MV-4-11 (cell line): Measurements from ENCODE around the gene TBC1D14.
A peak's percentile ranks its signal among the peaks of the same experiment; 100 is the strongest.

ENCODE experiments used
- DNase-seq: peaks from one replicate; lab custom pipeline; 2025; lab: John Stamatoyannopoulos, UW

TBC1D14 gene

DNA sequence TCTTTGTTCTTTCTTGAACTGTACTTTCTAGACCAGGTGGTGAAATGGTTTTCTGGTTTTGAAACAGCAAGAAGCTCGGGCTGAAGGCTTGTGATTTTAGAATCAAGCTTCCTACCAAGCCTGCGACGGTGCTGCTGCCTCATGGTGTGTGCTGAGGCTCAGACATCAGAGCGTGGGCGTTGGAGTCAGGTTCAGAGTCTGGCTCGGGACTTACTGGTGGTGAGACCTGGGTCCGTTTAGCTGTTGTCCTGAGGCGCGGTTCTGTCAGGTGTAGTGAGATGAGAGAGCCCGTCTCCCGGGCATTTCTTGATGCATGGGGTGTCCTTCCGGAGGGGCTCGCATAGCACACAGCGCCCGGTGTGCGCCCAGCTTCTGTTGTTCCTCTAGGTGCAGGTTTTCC is 113.9 kb downstream of the TBC1D14 start:
- DNase-seq, result no peak

DNA sequence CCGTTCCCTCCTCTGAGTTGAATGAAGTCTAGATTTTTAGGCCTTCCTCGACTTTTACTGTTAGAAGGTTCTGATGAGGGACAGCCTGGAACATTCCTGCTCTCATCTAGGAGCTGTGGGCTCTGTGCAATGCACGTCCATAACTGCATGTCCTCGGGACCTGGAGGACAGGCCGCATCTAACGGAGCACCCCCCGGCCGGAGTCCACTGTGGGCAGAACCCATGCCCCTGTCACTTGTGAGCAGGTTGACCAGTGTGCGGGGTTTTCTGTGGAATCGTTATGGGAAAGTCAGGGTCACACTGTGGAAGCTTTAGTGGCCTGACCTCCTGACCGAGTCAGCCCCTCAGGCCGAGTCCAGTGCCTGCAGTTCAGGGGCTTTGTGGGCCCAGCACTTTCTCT is 114.3 kb downstream of the TBC1D14 start:
- DNase-seq, result no peak

DNA sequence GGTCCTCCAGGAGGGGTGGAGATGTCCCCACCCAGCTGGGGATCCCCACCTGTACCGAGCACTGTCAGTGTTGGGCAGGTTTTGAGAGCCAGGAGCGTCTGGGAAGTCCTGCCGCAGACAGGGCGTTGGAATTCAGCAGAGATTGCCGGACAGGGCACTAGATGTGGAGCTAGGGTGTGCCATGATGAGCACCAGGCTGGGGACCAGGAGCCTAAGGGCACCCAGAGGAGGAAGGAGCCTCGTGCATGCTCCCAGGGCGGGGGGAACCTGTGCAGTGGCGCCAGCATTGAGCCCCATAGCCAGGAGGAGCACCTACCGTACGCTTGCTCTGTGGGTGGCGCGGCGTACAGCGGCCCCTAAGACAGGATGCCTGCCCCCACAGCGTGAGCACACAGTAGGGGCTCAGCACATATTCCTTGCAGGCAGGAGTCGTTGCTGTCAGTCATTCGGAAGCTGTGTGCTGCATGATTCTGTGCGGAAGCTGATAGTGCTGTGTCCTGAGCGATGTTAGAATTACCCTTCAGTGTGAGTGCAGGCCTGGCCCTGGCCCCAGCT is 114.8 kb downstream of the TBC1D14 start:
- no peak for DNase-seq

DNA sequence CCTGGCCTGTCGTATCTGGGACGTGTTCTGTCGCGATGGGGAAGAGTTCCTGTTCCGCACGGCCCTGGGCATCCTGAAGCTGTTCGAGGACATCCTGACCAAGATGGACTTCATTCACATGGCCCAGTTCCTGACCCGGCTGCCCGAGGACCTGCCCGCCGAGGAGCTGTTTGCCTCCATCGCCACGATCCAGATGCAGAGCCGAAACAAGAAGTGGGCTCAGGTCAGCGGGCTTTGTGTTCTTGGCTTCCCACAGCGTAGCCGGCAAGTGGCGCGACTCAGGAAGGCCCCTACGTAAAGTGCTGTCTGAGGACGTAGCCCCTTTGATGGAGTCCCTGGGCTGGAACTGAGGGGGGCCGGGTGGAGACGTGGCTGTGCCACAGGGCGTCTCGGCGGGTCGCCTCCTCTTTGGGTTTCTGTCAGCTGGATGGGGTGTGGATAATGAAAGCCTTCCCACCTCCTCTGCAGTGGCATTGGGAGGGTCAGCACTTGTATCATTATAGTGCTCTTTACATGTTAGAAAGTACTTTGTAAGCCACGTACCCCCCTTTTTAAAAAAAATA is 115.5 kb downstream of the TBC1D14 start:
- no peak for DNase-seq

DNA sequence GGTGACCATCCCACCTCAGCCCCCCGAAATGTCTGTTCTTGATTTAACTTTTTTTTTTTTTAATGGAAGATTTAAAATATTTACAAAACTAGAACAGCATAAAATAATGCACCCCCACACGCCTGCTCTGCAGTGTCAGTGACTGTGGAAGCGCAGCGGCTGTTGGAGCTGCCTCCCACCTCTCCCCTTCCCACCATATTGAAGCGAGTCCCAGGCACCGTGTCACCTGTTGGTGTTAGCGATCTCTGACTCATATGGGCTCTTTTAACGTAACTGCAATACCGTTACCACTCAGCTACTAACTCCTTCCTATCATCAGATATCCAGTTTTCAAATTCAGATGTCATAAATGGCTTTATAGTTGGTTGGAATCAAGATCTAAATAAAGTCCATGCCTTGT is 116.5 kb downstream of the TBC1D14 start:
- no peak for DNase-seq

GRCh38 chr4:7027284-7027683 is 117.7 kb downstream of the TBC1D14 start:
- no peak for DNase-seq

GRCh38 chr4:7027913-7028312 is 118.3 kb downstream of the TBC1D14 start:
- DNase-seq, result no peak

DNA sequence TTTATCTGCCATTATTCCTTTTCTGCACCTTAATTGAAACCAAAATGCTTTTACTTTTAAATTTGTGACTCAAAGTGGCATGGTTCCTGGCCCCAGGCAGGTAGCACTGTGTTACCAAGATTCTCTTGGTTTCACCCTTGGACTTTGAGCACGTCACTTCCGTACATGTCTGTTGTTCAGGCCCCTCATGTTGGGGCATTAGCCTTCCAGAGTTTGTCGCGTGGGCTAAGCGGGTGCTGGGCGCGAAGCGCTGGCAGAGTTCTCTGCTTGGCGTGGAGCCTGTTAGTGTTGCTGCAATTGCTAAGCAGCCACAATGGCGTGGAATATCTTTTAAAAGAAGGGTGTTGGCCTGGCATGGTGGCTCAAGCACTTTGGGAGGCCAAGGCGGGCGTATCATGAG is 119.6 kb downstream of the TBC1D14 start:
- no peak for DNase-seq

DNA sequence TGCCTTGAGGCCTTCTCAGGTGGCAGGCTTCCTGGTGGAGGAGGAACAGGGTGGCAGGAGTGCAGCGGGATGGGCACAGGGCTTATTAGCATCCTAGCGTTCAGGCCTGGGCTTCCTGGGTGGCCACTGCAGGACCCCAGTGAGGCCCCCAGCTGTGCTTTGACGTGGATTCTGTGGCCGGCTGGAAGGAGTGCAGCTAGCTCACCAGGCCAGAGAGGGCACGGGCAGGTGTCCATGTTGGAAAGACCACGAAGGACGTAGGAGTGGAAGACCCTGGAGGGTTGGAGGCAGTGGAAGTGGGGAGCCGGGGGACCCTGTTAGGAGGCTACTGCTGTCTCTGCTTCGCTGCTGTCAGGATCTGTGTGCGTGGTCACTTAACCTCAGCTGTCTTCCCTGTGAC is 120.3 kb downstream of the TBC1D14 start:
- no peak for DNase-seq

DNA sequence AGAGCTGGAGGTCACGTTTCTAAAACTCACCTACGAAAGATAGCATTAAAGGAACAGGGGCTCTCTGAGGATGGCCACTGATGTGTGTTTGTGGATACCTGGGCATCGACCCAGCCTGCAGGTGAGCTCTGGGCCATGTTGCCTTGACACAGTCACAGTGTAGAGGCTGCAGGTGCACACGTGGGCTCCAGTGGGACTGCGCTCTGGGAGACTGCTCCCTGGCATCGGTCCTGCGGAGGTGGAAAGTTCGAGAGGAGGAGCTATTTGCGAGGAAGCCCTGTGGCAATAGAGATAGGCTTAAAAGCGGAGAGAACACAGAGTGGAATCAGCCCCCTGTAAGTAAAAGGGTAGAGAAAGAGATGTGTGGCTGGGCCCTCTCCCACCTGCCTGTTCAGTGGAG is 121.2 kb downstream of the TBC1D14 start:
- no peak for DNase-seq

- no peak for DNase-seq
Observed at GRCh38 chr4:7031558-7032449, 122.2 kb downstream of the TBC1D14 start.

DNA sequence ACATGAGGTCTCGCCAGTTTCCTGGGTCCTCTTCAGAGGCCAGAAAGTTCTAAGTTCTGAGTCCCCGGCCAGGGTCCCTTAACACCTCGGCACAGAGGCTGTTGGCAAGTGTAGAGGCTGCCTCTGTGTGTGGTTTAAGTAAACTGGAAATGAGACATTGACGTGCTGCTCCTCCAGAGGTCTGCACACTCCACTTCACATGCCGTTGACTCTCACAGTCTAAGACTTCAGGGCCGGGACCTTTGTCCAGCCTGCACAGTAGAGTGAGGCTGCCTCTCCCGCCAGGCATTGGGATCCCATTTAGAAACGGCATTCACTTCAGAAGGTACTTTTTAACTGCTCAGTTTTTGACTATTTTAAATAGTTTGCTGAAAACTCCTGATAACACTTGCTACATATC is 123.0 kb downstream of the TBC1D14 start:
- no peak for DNase-seq

- DNase-seq, result no peak
Observed at GRCh38 chr4:7034262-7035081, 124.8 kb downstream of the TBC1D14 start.

DNA sequence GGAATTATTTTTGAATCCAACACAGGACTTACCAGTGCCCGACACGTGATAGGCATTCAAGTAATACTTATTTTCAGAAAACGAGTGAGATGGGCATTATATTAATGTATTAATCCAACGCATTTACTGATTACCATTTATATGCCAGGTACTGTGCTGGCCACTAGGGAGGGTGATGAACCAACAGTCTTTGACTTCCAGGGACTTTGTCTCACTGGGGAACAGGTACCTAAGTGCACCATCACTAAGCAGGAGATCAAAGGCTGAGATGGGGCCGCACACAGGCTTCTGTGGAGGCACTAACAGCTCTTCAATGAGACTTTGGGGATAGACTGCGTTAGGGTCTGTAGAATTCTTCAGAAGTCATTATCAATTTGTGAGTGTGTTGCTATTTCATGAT is 127.8 kb downstream of the TBC1D14 start:
- no peak for DNase-seq

- DNase-seq, result peak; percentile 70
Observed at GRCh38 chr4:7040765-7041164, 131.1 kb downstream of the TBC1D14 start.

- no peak for DNase-seq
Observed at GRCh38 chr4:7041246-7041645, 131.6 kb downstream of the TBC1D14 start.

DNA sequence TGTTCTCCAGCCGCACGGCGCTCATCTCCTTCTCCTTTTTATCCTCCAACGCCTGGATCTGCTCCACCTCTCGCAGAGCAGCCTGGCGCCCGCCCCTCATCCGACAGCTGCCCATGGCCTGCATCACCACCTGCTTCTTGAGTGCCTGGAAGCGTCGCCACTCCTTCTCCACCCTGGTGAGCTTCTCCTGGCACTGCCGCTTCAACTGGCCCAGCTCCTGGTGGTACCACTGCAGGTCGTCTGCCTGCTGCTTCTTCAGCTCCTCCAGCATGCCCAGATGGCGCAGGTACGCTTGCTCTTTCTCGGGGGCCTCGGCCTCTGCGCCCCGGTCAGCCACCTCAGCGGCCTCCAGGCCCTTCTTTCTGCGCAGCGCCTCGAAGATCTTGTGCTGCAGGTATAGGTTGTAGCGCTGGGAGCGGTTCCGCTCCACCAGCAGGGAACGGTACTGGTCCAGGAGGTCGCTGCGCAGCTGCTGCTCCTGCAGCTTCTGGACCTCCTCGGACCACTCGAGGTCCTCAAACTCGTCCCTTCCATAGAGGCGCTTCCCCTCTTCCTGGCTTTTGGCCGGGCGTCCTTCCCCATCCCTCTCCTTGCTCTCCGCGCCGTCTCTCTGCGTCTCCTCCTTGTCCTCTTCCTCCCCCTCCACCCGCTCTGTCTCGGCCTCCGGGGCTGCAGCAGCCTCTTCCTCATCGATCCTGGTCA is 132.3 kb downstream of the TBC1D14 start:
- peak; percentile 30 for DNase-seq

DNA sequence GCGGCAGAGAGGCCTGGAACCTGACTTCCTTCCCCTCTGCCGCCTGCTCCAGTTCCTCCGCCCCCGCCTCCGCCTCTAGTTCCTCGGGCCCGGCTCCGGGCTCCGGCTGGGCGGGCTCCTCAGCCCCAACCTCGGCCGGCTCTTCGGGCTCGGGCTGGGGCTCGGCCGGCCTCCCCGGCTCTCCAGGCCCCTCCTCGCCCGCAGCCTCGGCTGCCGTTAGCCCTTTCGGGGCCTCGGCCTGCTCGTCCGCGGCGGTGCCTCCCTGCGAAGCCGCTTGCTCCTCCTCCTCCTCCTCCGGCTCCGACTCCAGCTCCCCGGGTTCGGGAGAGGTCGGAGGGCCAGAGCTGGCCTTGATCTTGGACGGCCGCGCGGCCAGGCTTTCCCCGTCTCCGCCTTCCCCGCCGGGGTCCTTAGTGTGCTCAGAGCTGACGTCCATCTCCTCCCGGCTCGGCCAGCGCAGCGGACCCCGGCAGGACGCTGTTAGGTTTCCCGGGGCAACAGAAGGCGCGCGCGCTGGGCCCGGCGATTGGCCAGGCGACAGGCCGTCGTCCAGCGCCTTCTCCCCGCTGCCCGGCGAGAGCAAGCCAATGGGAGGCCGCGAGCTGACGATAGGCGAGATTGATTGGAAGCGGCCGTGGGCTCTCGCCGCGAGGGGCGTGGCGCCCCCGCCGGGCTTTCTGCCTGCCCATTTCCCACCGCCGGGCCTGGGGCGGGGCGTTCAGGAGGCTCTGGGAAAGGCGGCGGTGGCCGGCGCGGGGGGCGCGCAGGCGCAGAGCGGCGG is 133.1 kb downstream of the TBC1D14 start:
- peak; percentile 95 for DNase-seq

DNA sequence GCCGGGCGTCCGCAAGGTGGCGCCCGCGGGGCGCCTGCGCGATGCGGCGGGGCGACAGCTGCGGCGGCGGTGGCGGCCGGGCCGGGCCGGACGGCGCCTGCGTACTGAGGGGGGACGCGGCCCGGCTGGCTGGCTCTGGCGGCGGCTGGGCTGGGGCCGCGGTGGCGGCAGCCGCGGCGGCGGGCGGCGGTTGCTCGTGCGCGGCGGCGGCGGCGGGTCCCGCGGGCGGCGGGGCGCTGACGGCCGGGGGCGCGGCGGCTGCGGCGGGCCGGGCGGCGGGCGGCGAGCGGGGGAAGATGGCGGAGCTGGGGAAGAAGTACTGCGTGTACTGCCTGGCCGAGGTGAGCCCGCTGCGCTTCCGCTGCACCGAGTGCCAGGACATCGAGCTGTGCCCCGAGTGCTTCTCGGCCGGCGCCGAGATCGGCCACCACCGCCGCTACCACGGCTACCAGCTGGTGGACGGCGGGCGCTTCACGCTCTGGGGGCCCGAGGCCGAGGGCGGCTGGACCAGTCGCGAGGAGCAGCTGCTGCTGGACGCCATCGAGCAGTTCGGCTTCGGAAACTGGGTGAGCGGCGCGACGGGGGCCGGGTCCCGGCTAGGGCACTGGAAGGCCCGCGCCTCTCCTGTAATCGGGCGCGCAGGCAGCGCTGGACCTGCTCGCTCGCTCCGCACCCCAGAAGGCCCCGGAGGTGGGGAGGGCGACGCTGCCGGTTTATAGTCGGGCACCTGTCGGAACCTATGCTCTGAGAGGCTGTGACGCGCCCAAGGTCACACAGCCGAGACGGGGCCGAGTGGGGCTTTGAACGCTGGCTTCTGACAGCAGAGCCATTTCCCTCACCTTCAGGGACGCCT is 133.9 kb downstream of the TBC1D14 start, which contains the start of gene TADA2B:
TADA2B (plus strand) TSS at position 89 of the 853 bp plus-strand sequence; CDS start at position 297, 208 bp downstream.
- no peak for DNase-seq
